ENCODE data around the gene RPS24.

GRCh38 chr10:78002541-78003288 is 30.9 kb upstream of the RPS24 start:
- TF ChIP-seq CTCF (conservative IDR thresholded peaks at IDR 0.05; ENCODE audit: low read depth, low read length): no peak
- no peak for TF ChIP-seq EZH2phosphoT487 (IDR thresholded peaks at IDR 0.05; ENCODE audit: borderline replicate concordance, low read length)

All from PC-3 (cell line).